HCT116 (cell line): ENCODE data around the gene CLEC4A. TPM values are rescaled to one million over a fixed set of nuclear protein-coding genes. Genes with fewer than 3 reads are reported as not detected.
"Not testable (repeated sequence)": the region's sequence is repeated elsewhere in the genome, so short reads cannot be mapped to it uniquely, and the experiment has no call there.

Experiments
- ATAC-seq: fragments of 200-7000 bp; cut with Tn5 transposase; 2 replicates; pipeline ENCODE4 v1.9.1; 2020; ENCODE audit warnings: mild to moderate bottlenecking, moderate library complexity
- BruUV-seq: library from RNA; stranded (reverse); fragments of 400-500 nt; replicated peaks from 2 replicates; lab custom pipeline; 2021; lab: Mats Ljungman, UMichigan
- CTCF ChIA-PET: fragments of 300-600 bp; sonication (Branson Sonifier 250); formaldehyde crosslinking; loops from one replicate; lab custom pipeline; 2021; ENCODE audit warnings: antibody characterized with exemption; lab: Charles Lee
- POLR2A ChIA-PET: fragments of 300-600, 350-600 bp; sonication (Branson Sonifier 250); formaldehyde crosslinking; loops from one replicate; lab custom pipeline; 2021; ENCODE audit warnings: antibody characterized with exemption; lab: Charles Lee
- RAD21 ChIA-PET, 2 experiments: fragments of 300-600 bp; sonication (Branson Sonifier 250); formaldehyde crosslinking; loops; one replicate each; lab custom pipeline; 2023; ENCODE audit warnings: low total read pairs in 2 of 2; ENCODE audit not compliant: uncharacterized antibody in 2 of 2, unreplicated experiment in 2 of 2, low non-redundant PET in 1 of 2; lab: Charles Lee
- DNase-seq: peaks from one replicate; pipeline ENCODE4 v3.0.0-alpha.2; 2010; ENCODE audit warnings: low read depth, low spot score
- H2AFZ ChIP-seq: fragments of 200-600 bp; shearing (Covaris generic), sonication (generic); 2 replicates; pipeline ENCODE4 v1.6.1; 2017; ENCODE audit warnings: low read depth, mixed run types, mixed read lengths, antibody characterized with exemption, low read length; ENCODE audit not compliant: poor library complexity, severe bottlenecking
- H3K27ac ChIP-seq: 2 replicates; pipeline ENCODE4 v1.5.1; 2012; ENCODE audit warnings: low read depth, low read length
- H3K27me3 ChIP-seq: fragments of 200-600 bp; sonication (generic); 2 replicates; pipeline ENCODE4 v1.6.1; 2016; ENCODE audit warnings: mixed run types, low read length, mixed read lengths; ENCODE audit not compliant: insufficient read depth
- H3K36me3 ChIP-seq, 2 experiments: fragments of 200-500 bp in 1 of 2; fragments of 200-600 bp in 1 of 2; sonication (Bioruptor generic) in 1 of 2; sonication (generic) in 1 of 2; 2 replicates each; pipeline versions ENCODE4 v1.5.1 to v1.6.1; 2014 to 2016; ENCODE audit warnings: low read length in 2 of 2, inconsistent platforms in 1 of 2, mixed read lengths in 1 of 2, mixed run types in 1 of 2; ENCODE audit not compliant: insufficient read depth in 2 of 2, control insufficient read depth in 1 of 2
- H3K4me1 ChIP-seq, 2 experiments: fragments of 200-600 bp in 1 of 2; sonication (generic) in 1 of 2; 2 replicates each; pipeline versions ENCODE4 v1.5.1 to v1.6.1; 2012 to 2017; ENCODE audit warnings: low read length in 2 of 2, inconsistent platforms in 1 of 2, mild to moderate bottlenecking in 1 of 2, mixed read lengths in 1 of 2, mixed run types in 1 of 2, moderate library complexity in 1 of 2; ENCODE audit not compliant: insufficient read depth in 2 of 2, control insufficient read depth in 1 of 2
- H3K4me2 ChIP-seq: fragments of 200-600 bp; sonication (generic); 2 replicates; pipeline ENCODE4 v1.6.1; 2017; ENCODE audit warnings: mixed run types, low read length, mixed read lengths
- H3K4me3 ChIP-seq, 2 experiments: fragments of 200-600 bp in 1 of 2; sonication (generic) in 1 of 2; replicated peaks in 1 of 2; 2 replicates each; pipeline ENCODE4 v1.5.1; 2011 to 2016; ENCODE audit warnings: low read length in 2 of 2, control low read depth in 1 of 2, low read depth in 1 of 2, mild to moderate bottlenecking in 1 of 2, mixed read lengths in 1 of 2, mixed run types in 1 of 2
- H3K79me2 ChIP-seq: fragments of 200-600 bp; sonication (generic); 2 replicates; pipeline ENCODE4 v1.6.1; 2017; ENCODE audit warnings: mild to moderate bottlenecking, mixed run types, low read length, moderate library complexity, mixed read lengths; ENCODE audit not compliant: insufficient read depth
- H3K9ac ChIP-seq: fragments of 200-600 bp; sonication (generic); 2 replicates; pipeline ENCODE4 v1.6.1; 2016; ENCODE audit warnings: low read length, mixed read lengths
- H3K9me2 ChIP-seq: fragments of 200-600 bp; sonication (generic), shearing (Covaris generic); 2 replicates; pipeline ENCODE4 v1.6.1; 2017; ENCODE audit warnings: mixed run types, mild to moderate bottlenecking, moderate library complexity; ENCODE audit not compliant: insufficient read depth
- H3K9me3 ChIP-seq, 2 experiments: fragments of 200-500 bp in 1 of 2; fragments of 200-600 bp in 1 of 2; sonication (Bioruptor generic) in 1 of 2; sonication (generic) in 1 of 2; 2 replicates each; pipeline ENCODE4 v1.6.1; 2014 to 2017; ENCODE audit warnings: low read length in 2 of 2, mixed read lengths in 2 of 2, inconsistent platforms in 1 of 2, low read depth in 1 of 2, mild to moderate bottlenecking in 1 of 2, mixed run types in 1 of 2, moderate library complexity in 1 of 2; ENCODE audit not compliant: control insufficient read depth in 1 of 2, insufficient read depth in 1 of 2
- H4K20me1 ChIP-seq: fragments of 200-600 bp; sonication (generic), shearing (Covaris generic); 2 replicates; pipeline ENCODE4 v1.6.1; 2017; ENCODE audit warnings: mixed run types, mild to moderate bottlenecking, moderate library complexity; ENCODE audit not compliant: insufficient read depth
- EGR1 ChIP-seq: IDR thresholded peaks from 2 replicates; pipeline ENCODE4 v1.6.1; 2012; ENCODE audit warnings: low read depth
- JUND ChIP-seq: IDR thresholded peaks from 2 replicates; pipeline ENCODE4 v1.6.1; 2012
- POLR2A ChIP-seq: IDR thresholded peaks from 2 replicates; pipeline ENCODE4 v1.7.0; 2011; ENCODE audit warnings: borderline replicate concordance; ENCODE audit not compliant: insufficient read depth, insufficient read length; ENCODE audit errors: extremely low read depth
- SIN3A ChIP-seq: IDR thresholded peaks from 2 replicates; pipeline ENCODE4 v1.6.1; 2012; ENCODE audit warnings: low read depth
- SP1 ChIP-seq: IDR thresholded peaks from 2 replicates; pipeline ENCODE4 v1.6.1; 2012; ENCODE audit warnings: low read depth
- TCF7L2 ChIP-seq: IDR thresholded peaks from 2 replicates; pipeline ENCODE4 v1.7.0; 2011; ENCODE audit warnings: borderline replicate concordance, inconsistent platforms; ENCODE audit not compliant: insufficient read depth, insufficient read length; ENCODE audit errors: extremely low read depth
- YY1 ChIP-seq: IDR thresholded peaks from 2 replicates; pipeline ENCODE4 v1.6.1; 2011; ENCODE audit warnings: low read length, low read depth, moderate library complexity, mild to moderate bottlenecking; ENCODE audit not compliant: insufficient replicate concordance; ENCODE audit errors: extremely low read depth
- ZBTB33 ChIP-seq: IDR thresholded peaks from 2 replicates; pipeline ENCODE4 v1.6.1; 2011; ENCODE audit warnings: mild to moderate bottlenecking, low read length, moderate library complexity; ENCODE audit not compliant: insufficient replicate concordance; ENCODE audit errors: extremely low read depth
- ZFX ChIP-seq: fragments of 450-650 bp; IDR thresholded peaks from 2 replicates; pipeline ENCODE4 v1.6.1; 2017
- intact Hi-C: fragments of 100-400 bp; cut with micrococcal nuclease; formaldehyde crosslinking; loops from 2 replicates; pipeline ENCODE4 v1.10.0; 2022
- total RNA-seq: library from RNA; stranded (reverse); gene quantifications from one replicate; pipeline ENCODE4 v1.2.1, GENCODE V29; 2021; ENCODE audit not compliant: unreplicated experiment
- TF ChIP-seq, protein P1 (sequence below), 3 experiments: fragments of 200-600 bp in 1 of 3; sonication (generic) in 1 of 3; IDR thresholded peaks in 2 of 3; conservative IDR thresholded peaks in 1 of 3; 2 replicates each; pipeline ENCODE4 v1.5.1; 2012 to 2017; ENCODE audit warnings: low read depth in 2 of 3, low read length in 2 of 3, antibody characterized with exemption in 1 of 3, borderline replicate concordance in 1 of 3, control low read depth in 1 of 3, mild to moderate bottlenecking in 1 of 3, mixed read lengths in 1 of 3, mixed run types in 1 of 3, moderate library complexity in 1 of 3; ENCODE audit not compliant: insufficient read depth in 1 of 3

CLEC4A gene
- total RNA-seq, 1 experiment from 2014 or later: 0.69 TPM

DNA sequence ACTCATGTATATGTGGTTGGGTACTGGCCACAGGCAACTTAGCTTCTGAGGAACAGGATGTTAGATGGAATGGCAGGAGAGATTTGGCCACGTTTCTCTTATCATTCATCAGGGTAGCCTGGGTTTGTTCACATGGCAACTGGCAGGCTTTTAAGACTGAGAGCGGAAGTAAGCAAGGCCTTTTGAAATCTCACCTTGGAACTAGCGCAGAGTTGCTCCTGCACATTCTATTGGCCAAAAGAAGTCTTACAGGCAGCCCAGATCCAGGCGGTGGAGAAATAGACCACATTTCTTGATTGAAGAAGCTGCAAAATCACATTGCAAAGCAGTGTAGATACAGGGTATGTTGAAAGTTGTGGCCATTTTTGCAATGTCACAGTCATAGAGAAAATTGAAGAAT is 3.7 kb downstream of the CLEC4A start:
- ChIA-PET CTCF (no interaction called here), POLR2A (no interaction called here), RAD21 (no interaction called here)
- intact Hi-C loops: no loop called here
- no peak overlapping the region for H3K4me2 ChIP-seq
- H3K9ac ChIP-seq: no peak overlapping the region
- TF ChIP-seq YY1 (no peak), SP1 (no peak), EGR1 (no peak), POLR2A (no peak), JUND (no peak), SIN3A (no peak), ZFX (no peak), TCF7L2 (no peak), ZBTB33 (no peak)
- TF ChIP-seq, protein P1, sequence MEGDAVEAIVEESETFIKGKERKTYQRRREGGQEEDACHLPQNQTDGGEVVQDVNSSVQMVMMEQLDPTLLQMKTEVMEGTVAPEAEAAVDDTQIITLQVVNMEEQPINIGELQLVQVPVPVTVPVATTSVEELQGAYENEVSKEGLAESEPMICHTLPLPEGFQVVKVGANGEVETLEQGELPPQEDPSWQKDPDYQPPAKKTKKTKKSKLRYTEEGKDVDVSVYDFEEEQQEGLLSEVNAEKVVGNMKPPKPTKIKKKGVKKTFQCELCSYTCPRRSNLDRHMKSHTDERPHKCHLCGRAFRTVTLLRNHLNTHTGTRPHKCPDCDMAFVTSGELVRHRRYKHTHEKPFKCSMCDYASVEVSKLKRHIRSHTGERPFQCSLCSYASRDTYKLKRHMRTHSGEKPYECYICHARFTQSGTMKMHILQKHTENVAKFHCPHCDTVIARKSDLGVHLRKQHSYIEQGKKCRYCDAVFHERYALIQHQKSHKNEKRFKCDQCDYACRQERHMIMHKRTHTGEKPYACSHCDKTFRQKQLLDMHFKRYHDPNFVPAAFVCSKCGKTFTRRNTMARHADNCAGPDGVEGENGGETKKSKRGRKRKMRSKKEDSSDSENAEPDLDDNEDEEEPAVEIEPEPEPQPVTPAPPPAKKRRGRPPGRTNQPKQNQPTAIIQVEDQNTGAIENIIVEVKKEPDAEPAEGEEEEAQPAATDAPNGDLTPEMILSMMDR (IDR thresholded peaks at IDR 0.05 in 2 of 3, conservative IDR thresholded peaks at IDR 0.05 in 1 of 3; ENCODE audit: borderline replicate concordance in 1 of 3, insufficient read depth in 1 of 3, low read depth in 2 of 3, low read length in 2 of 3): no peak
- H3K27me3 ChIP-seq: no peaks in the 10 kb centered on the region
- H3K4me1 ChIP-seq: no peaks in the 10 kb centered on the region
- no peaks in the 10 kb centered on the region for H4K20me1 ChIP-seq
- H3K79me2 ChIP-seq: no peaks in the 10 kb centered on the region
- no peak overlapping the region for H3K27ac ChIP-seq
- ATAC-seq (no peak), DNase-seq (no peak)
- H3K9me2 ChIP-seq: no peaks in the 10 kb centered on the region
- no peak overlapping the region for H2AFZ ChIP-seq
- no peaks in the 10 kb centered on the region for H3K36me3 ChIP-seq
- BruUV-seq: no TSS peak
- no peak overlapping the region for H3K4me3 ChIP-seq
- H3K9me3 ChIP-seq: no peaks in the 10 kb centered on the region

- H3K4me3 ChIP-seq, ATAC-seq, H3K36me3 ChIP-seq, H3K9me3 ChIP-seq, DNase-seq, H2AFZ ChIP-seq, H3K79me2 ChIP-seq, H3K9ac ChIP-seq, H3K9me2 ChIP-seq, H3K27ac ChIP-seq, H4K20me1 ChIP-seq, H3K27me3 ChIP-seq, POLR2A ChIA-PET, intact Hi-C loops, RAD21 ChIA-PET, H3K4me1 ChIP-seq, BruUV-seq, H3K4me2 ChIP-seq, CTCF ChIA-PET: not testable (repeated sequence)
These were observed 10.4 kb downstream of the CLEC4A start for GRCh38 chr12:8133636-8134397.

- CTCF ChIA-PET, RAD21 ChIA-PET, H3K4me2 ChIP-seq, BruUV-seq, H3K4me3 ChIP-seq, intact Hi-C loops, H3K36me3 ChIP-seq, POLR2A ChIA-PET, H3K27me3 ChIP-seq, H2AFZ ChIP-seq, DNase-seq, H3K9ac ChIP-seq, H4K20me1 ChIP-seq, H3K27ac ChIP-seq, H3K4me1 ChIP-seq, ATAC-seq, H3K9me2 ChIP-seq, H3K9me3 ChIP-seq, H3K79me2 ChIP-seq: not testable (repeated sequence)
These were observed 11.0 kb downstream of the CLEC4A start for GRCh38 chr12:8134398-8134930.
